IMR-90 (cell line): ENCODE measurements around the gene KLF17. TPM values are rescaled to one million over a fixed set of nuclear protein-coding genes. Genes with fewer than 3 reads are reported as not detected.

Experiments
- ATAC-seq: fragments of 200-7000 bp; cut with Tn5 transposase; 2 replicates; pipeline ENCODE4 v1.9.1; 2020; ENCODE audit warnings: low read depth, mild to moderate bottlenecking, moderate library complexity
- BruUV-seq: library from RNA; stranded (reverse); fragments of 400-500 nt; replicated peaks from 2 replicates; lab custom pipeline; 2021; lab: Mats Ljungman, UMichigan
- CTCF ChIA-PET: fragments of 300-600 bp; formaldehyde crosslinking; extraction: SDS; loops from one replicate; lab custom pipeline; 2021; ENCODE audit warnings: antibody characterized with exemption; lab: Yijun Ruan, JAX
- POLR2A ChIA-PET: fragments of 300-600 bp; sonication (Branson Sonifier 250); formaldehyde crosslinking; loops from one replicate; lab custom pipeline; 2022; ENCODE audit warnings: antibody characterized with exemption; ENCODE audit not compliant: unreplicated experiment; lab: Charles Lee
- DNase-seq: peaks from one replicate; pipeline ENCODE4 v3.0.0; 2013
- H2AFZ ChIP-seq: replicated peaks from 2 replicates; pipeline ENCODE3; 2013; ENCODE audit warnings: low read length, mild to moderate bottlenecking; ENCODE audit not compliant: poor library complexity
- H2AK5ac ChIP-seq: 2 replicates; pipeline ENCODE4 v1.6.1; 2013; ENCODE audit warnings: low read depth, low read length, inconsistent platforms
- H2AK9ac ChIP-seq: replicated peaks from 2 replicates; pipeline ENCODE3; 2013; ENCODE audit warnings: mild to moderate bottlenecking, low read depth, low read length, moderate library complexity; ENCODE audit not compliant: poor library complexity
- H2BK120ac ChIP-seq: 2 replicates; pipeline ENCODE4 v1.6.1; 2013; ENCODE audit warnings: low read depth, low read length, inconsistent platforms
- H2BK15ac ChIP-seq: 3 replicates; pipeline ENCODE4 v1.6.1; 2013; ENCODE audit warnings: low read depth, low read length, inconsistent platforms
- H2BK20ac ChIP-seq: 2 replicates; pipeline ENCODE4 v1.6.1; 2013; ENCODE audit warnings: low read depth, mild to moderate bottlenecking, inconsistent platforms, low read length, moderate library complexity
- H2BK5ac ChIP-seq: 2 replicates; pipeline ENCODE4 v1.6.1; 2013; ENCODE audit warnings: mild to moderate bottlenecking, low read depth, low read length, inconsistent platforms; ENCODE audit not compliant: poor library complexity, severe bottlenecking
- H3K14ac ChIP-seq: replicated peaks from 2 replicates; pipeline ENCODE4 v1.6.1; 2013; ENCODE audit warnings: low read depth, low read length, inconsistent platforms
- H3K18ac ChIP-seq: 2 replicates; pipeline ENCODE4 v1.6.1; 2013; ENCODE audit warnings: low read depth, low read length, control low read depth
- H3K23ac ChIP-seq: 2 replicates; pipeline ENCODE4 v1.6.1; 2013; ENCODE audit warnings: low read depth, low read length, inconsistent platforms
- H3K27ac ChIP-seq: 2 replicates; pipeline ENCODE4 v1.5.1; 2013; ENCODE audit warnings: mild to moderate bottlenecking, control low read depth, low read length; ENCODE audit not compliant: insufficient read depth
- H3K27me3 ChIP-seq: 2 replicates; pipeline ENCODE4 v1.6.1; 2013; ENCODE audit warnings: low read length; ENCODE audit not compliant: control insufficient read depth, insufficient read depth
- H3K36me3 ChIP-seq: 2 replicates; pipeline ENCODE4 v1.6.1; 2013; ENCODE audit warnings: low read length, mixed read lengths; ENCODE audit not compliant: control insufficient read depth, insufficient read depth
- H3K4ac ChIP-seq: 2 replicates; pipeline ENCODE4 v1.6.1; 2013; ENCODE audit warnings: low read depth, low read length, inconsistent platforms
- H3K4me1 ChIP-seq: 2 replicates; pipeline ENCODE4 v1.6.1; 2013; ENCODE audit warnings: low read length, mixed read lengths; ENCODE audit not compliant: control insufficient read depth, insufficient read depth
- H3K4me2 ChIP-seq: 2 replicates; pipeline ENCODE4 v1.6.1; 2013; ENCODE audit warnings: low read depth, mild to moderate bottlenecking, control low read depth, low read length, moderate library complexity
- H3K4me3 ChIP-seq: 2 replicates; pipeline ENCODE4 v1.5.1; 2013; ENCODE audit warnings: low read depth, mild to moderate bottlenecking, control low read depth, low read length, moderate library complexity; ENCODE audit not compliant: insufficient read depth
- H3K56ac ChIP-seq: 2 replicates; pipeline ENCODE4 v1.6.1; 2013; ENCODE audit warnings: low read length, inconsistent platforms; ENCODE audit not compliant: insufficient read depth; ENCODE audit errors: extremely low read depth
- H3K79me1 ChIP-seq, 2 experiments: 2 replicates each; pipeline ENCODE4 v1.6.1; 2013; ENCODE audit warnings: low read length in 2 of 2, inconsistent platforms in 1 of 2, low read depth in 1 of 2
- H3K9ac ChIP-seq: 2 replicates; pipeline ENCODE4 v1.6.1; 2013; ENCODE audit warnings: low read depth, low read length, control low read depth
- H3K9me1 ChIP-seq: 2 replicates; pipeline ENCODE4 v1.6.1; 2013; ENCODE audit warnings: low read length, inconsistent platforms; ENCODE audit not compliant: insufficient read depth
- H3K9me3 ChIP-seq: 2 replicates; pipeline ENCODE4 v1.6.1; 2013; ENCODE audit warnings: low read length; ENCODE audit not compliant: control insufficient read depth, insufficient read depth
- H4K20me1 ChIP-seq: 2 replicates; pipeline ENCODE4 v1.6.1; 2013; ENCODE audit warnings: low read length, inconsistent platforms; ENCODE audit not compliant: insufficient read depth
- H4K5ac ChIP-seq: 2 replicates; pipeline ENCODE4 v1.6.1; 2013; ENCODE audit warnings: mild to moderate bottlenecking, low read depth, low read length, control low read depth
- H4K8ac ChIP-seq, 2 experiments: 2 replicates each; pipeline ENCODE4 v1.6.1; 2013; ENCODE audit warnings: low read depth in 2 of 2, low read length in 2 of 2, control low read depth in 1 of 2, inconsistent platforms in 1 of 2
- H4K91ac ChIP-seq: 2 replicates; pipeline ENCODE4 v1.6.1; 2013; ENCODE audit warnings: low read depth, low read length, inconsistent platforms; ENCODE audit not compliant: insufficient read depth
- BHLHE40 ChIP-seq: fragments of 150-350 bp; IDR thresholded peaks from 2 replicates; pipeline ENCODE4 v1.6.1; 2016; ENCODE audit warnings: mild to moderate bottlenecking, low read depth, low read length
- CEBPB ChIP-seq: IDR thresholded peaks from 2 replicates; pipeline ENCODE4 v1.6.1; 2012; ENCODE audit warnings: low read depth, low read length, improper control_type of control experiment
- CHD1 ChIP-seq: IDR thresholded peaks from 2 replicates; pipeline ENCODE4 v1.6.1; 2012; ENCODE audit warnings: low read depth, low read length, improper control_type of control experiment
- FOS ChIP-seq: fragments of 150-350 bp; IDR thresholded peaks from 2 replicates; pipeline ENCODE4 v1.6.1; 2016; ENCODE audit warnings: low read depth, low read length
- MAFK ChIP-seq: IDR thresholded peaks from 2 replicates; pipeline ENCODE4 v1.6.1; 2012; ENCODE audit warnings: low read depth, low read length, improper control_type of control experiment
- MAZ ChIP-seq: IDR thresholded peaks from 2 replicates; pipeline ENCODE4 v1.6.1; 2012; ENCODE audit warnings: low read depth, mild to moderate bottlenecking, low read length, improper control_type of control experiment, moderate library complexity, borderline replicate concordance
- MXI1 ChIP-seq: IDR thresholded peaks from 2 replicates; pipeline ENCODE4 v1.6.1; 2012; ENCODE audit warnings: low read depth, mild to moderate bottlenecking, low read length, moderate library complexity, borderline replicate concordance
- POLR2A ChIP-seq: IDR thresholded peaks from 2 replicates; pipeline ENCODE4 v1.6.1; 2012; ENCODE audit warnings: mild to moderate bottlenecking, low read depth, low read length
- RAD21 ChIP-seq: IDR thresholded peaks from 2 replicates; pipeline ENCODE4 v1.6.1; 2012; ENCODE audit warnings: low read length, improper control_type of control experiment
- SMC3 ChIP-seq: fragments of 150-350 bp; IDR thresholded peaks from 2 replicates; pipeline ENCODE4 v1.6.1; 2016; ENCODE audit warnings: low read depth, mild to moderate bottlenecking, antibody characterized with exemption, low read length, moderate library complexity
- WGBS, 2 experiments: methylation state at CpG; one replicate each; pipeline versions ENCODE4 v1.1.5 to v1.1.7; 2013; ENCODE audit warnings: missing lambda C conversion rate in 2 of 2; ENCODE audit not compliant: insufficient read length in 1 of 2; ENCODE audit errors: extremely low coverage in 2 of 2; 5-methylcytosine and 5-hydroxymethylcytosine counted together
- dilution Hi-C: fragments of 300-500 bp; cut with HindIII; formaldehyde crosslinking; loops from one replicate; pipeline ENCODE4 v1.14.3; 2018; ENCODE audit warnings: low sequenced_read_pairs; ENCODE audit not compliant: unreplicated experiment
- in situ Hi-C: fragments of 300-500 bp; cut with MboI; formaldehyde crosslinking; loops from 3 replicates; pipeline ENCODE4 v1.14.3; 2019; ENCODE audit warnings: low sequenced_read_pairs, inconsistent platforms, mixed read lengths
- intact Hi-C: fragments of 100-400 bp; cut with micrococcal nuclease; formaldehyde crosslinking; loops from 2 replicates; pipeline ENCODE4 v1.10.0; 2022
- polyA plus RNA-seq, 3 experiments: library from polyadenylated mRNA; depleted of rRNA; stranded (reverse); fragments of >200 nt; gene quantifications; 2 replicates each; pipeline ENCODE4 v1.2.3, GENCODE V29; 2012; ENCODE audit warnings: low replicate concordance in 1 of 3
- total RNA-seq: library from RNA; depleted of rRNA; stranded (reverse); fragments of >200 nt; gene quantifications from 2 replicates; pipeline ENCODE4 v1.2.3, GENCODE V29; 2012
- TF ChIP-seq, protein P1 (sequence below): fragments of 150-350 bp; IDR thresholded peaks from 2 replicates; pipeline ENCODE4 v1.6.1; 2016; ENCODE audit warnings: low read depth, mild to moderate bottlenecking, low read length, moderate library complexity, borderline replicate concordance
- TF ChIP-seq, protein P2 (sequence below): fragments of 150-350 bp; IDR thresholded peaks from 2 replicates; pipeline ENCODE4 v1.6.1; 2017; ENCODE audit warnings: mild to moderate bottlenecking, antibody characterized with exemption, low read length, low read depth
- TF ChIP-seq, protein P3 (sequence below): conservative IDR thresholded peaks from 2 replicates; pipeline ENCODE4 v1.5.1; 2012; ENCODE audit warnings: mild to moderate bottlenecking, low read depth, low read length, improper control_type of control experiment

The KLF17 gene
- total and polyA plus RNA-seq, 2 of the 4 experiments (the other 2 are of a cell fraction) = 0.17 to 0.36 TPM

DNA sequence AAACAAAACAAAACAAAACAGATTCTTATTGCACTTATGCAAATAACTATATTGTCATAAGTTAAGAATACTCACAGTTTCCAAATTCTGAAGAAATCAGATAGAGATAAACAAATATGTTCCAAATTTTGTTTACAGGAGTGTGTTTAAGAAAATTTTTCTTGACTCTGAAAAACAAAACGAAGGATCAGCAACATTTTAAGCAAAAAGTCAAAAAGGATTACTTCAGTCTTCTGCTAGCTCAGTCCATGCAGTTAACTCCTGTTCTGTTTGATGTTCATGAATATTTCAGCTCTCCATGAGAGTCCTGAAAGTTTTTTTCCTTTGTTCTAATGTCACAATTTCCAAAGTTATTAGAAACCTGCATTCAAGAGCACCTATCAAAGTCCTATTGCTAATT, 56.0 kb downstream of the KLF17 start:
- Histone ChIP-seq H3K4me2 (no peak overlapping the region), H3K79me1 (no peaks in the 10 kb centered on the region), H3K27me3 (no peaks in the 10 kb centered on the region), H2BK5ac (no peak overlapping the region), H3K9ac (no peak overlapping the region), H3K4me3 (no peak overlapping the region), H4K91ac (no peak overlapping the region), H3K4me1 (no peaks in the 10 kb centered on the region), H2BK120ac (no peak overlapping the region), H3K9me1 (no peaks in the 10 kb centered on the region), H2BK20ac (no peak overlapping the region), H3K27ac (no peak overlapping the region), H2AK9ac (no peak overlapping the region), H2AFZ (no peak overlapping the region), H3K14ac (no peak overlapping the region), H3K9me3 (no peaks in the 10 kb centered on the region; the same call in 1 of the 2 replicates), H3K4ac (no peak overlapping the region), H4K8ac (no peak overlapping the region), H3K56ac (no peak overlapping the region), H4K5ac (no peak overlapping the region), H2AK5ac (no peak overlapping the region), H3K36me3 (no peaks in the 10 kb centered on the region), H2BK15ac (no peak overlapping the region), H3K18ac (no peak overlapping the region), H3K23ac (no peak overlapping the region), H4K20me1 (no peaks in the 10 kb centered on the region)
- ATAC-seq = no peak
- no TSS peak for BruUV-seq
- in situ Hi-C loops = no loop called here
- dilution Hi-C loops = no loop called here
- TF ChIP-seq MAZ (no peak), CHD1 (no peak), RAD21 (no peak), CEBPB (no peak), SMC3 (no peak), BHLHE40 (no peak), FOS (no peak), POLR2A (no peak), MXI1 (no peak), MAFK (no peak)
- TF ChIP-seq, protein P1, sequence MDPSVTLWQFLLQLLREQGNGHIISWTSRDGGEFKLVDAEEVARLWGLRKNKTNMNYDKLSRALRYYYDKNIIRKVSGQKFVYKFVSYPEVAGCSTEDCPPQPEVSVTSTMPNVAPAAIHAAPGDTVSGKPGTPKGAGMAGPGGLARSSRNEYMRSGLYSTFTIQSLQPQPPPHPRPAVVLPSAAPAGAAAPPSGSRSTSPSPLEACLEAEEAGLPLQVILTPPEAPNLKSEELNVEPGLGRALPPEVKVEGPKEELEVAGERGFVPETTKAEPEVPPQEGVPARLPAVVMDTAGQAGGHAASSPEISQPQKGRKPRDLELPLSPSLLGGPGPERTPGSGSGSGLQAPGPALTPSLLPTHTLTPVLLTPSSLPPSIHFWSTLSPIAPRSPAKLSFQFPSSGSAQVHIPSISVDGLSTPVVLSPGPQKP = no peak
- TF ChIP-seq, protein P2, sequence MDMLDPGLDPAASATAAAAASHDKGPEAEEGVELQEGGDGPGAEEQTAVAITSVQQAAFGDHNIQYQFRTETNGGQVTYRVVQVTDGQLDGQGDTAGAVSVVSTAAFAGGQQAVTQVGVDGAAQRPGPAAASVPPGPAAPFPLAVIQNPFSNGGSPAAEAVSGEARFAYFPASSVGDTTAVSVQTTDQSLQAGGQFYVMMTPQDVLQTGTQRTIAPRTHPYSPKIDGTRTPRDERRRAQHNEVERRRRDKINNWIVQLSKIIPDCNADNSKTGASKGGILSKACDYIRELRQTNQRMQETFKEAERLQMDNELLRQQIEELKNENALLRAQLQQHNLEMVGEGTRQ = no peak
- TF ChIP-seq, protein P3, sequence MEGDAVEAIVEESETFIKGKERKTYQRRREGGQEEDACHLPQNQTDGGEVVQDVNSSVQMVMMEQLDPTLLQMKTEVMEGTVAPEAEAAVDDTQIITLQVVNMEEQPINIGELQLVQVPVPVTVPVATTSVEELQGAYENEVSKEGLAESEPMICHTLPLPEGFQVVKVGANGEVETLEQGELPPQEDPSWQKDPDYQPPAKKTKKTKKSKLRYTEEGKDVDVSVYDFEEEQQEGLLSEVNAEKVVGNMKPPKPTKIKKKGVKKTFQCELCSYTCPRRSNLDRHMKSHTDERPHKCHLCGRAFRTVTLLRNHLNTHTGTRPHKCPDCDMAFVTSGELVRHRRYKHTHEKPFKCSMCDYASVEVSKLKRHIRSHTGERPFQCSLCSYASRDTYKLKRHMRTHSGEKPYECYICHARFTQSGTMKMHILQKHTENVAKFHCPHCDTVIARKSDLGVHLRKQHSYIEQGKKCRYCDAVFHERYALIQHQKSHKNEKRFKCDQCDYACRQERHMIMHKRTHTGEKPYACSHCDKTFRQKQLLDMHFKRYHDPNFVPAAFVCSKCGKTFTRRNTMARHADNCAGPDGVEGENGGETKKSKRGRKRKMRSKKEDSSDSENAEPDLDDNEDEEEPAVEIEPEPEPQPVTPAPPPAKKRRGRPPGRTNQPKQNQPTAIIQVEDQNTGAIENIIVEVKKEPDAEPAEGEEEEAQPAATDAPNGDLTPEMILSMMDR = no peak
- POLR2A ChIA-PET = no interaction called here
- DNase-seq = no peak
- intact Hi-C loops = no loop called here
- WGBS, 2 experiments = no CpG with 5 or more reads among the region's 1 CpG
- CTCF ChIA-PET = no interaction called here
